PFSK-1 (cell line): Measurements from ENCODE around the gene KCNT2.

Experiments used
- FOXP2 ChIP-seq: optimal IDR thresholded peaks from 2 replicates; pipeline ENCODE3; 2011; ENCODE audit warnings: borderline replicate concordance, control low read depth, inconsistent platforms; ENCODE audit not compliant: insufficient read depth; ENCODE audit errors: extremely low read length, extremely low read depth
- POLR2AphosphoS5 ChIP-seq: IDR thresholded peaks from 2 replicates; pipeline ENCODE4 v1.6.1; 2012; ENCODE audit warnings: low read depth, mild to moderate bottlenecking, control low read depth, low read length, moderate library complexity
- SIN3A ChIP-seq: IDR thresholded peaks from 2 replicates; pipeline ENCODE4 v1.6.1; 2012; ENCODE audit warnings: mild to moderate bottlenecking, low read length, moderate library complexity, borderline replicate concordance; ENCODE audit not compliant: insufficient read depth
- TAF1 ChIP-seq: IDR thresholded peaks from 2 replicates; pipeline ENCODE4 v1.6.1; 2012; ENCODE audit warnings: low read length, control low read depth, borderline replicate concordance; ENCODE audit not compliant: insufficient read depth
- TF ChIP-seq, protein P1 (sequence below), 2 experiments: IDR thresholded peaks; 2 replicates each; pipeline versions ENCODE4 v1.6.1 to v1.8.0; 2011 to 2012; ENCODE audit warnings: low read depth in 2 of 2, low read length in 2 of 2, control low read depth in 1 of 2, inconsistent platforms in 1 of 2, mild to moderate bottlenecking in 1 of 2, moderate library complexity in 1 of 2; ENCODE audit not compliant: insufficient read depth in 1 of 2

KCNT2 gene

GRCh38 chr1:196367838-196368237 lies 240.4 kb downstream of the KCNT2 start:
- TF ChIP-seq FOXP2 (no peak), TAF1 (no peak), SIN3A (no peak), POLR2AphosphoS5 (no peak)
- TF ChIP-seq, protein P1, sequence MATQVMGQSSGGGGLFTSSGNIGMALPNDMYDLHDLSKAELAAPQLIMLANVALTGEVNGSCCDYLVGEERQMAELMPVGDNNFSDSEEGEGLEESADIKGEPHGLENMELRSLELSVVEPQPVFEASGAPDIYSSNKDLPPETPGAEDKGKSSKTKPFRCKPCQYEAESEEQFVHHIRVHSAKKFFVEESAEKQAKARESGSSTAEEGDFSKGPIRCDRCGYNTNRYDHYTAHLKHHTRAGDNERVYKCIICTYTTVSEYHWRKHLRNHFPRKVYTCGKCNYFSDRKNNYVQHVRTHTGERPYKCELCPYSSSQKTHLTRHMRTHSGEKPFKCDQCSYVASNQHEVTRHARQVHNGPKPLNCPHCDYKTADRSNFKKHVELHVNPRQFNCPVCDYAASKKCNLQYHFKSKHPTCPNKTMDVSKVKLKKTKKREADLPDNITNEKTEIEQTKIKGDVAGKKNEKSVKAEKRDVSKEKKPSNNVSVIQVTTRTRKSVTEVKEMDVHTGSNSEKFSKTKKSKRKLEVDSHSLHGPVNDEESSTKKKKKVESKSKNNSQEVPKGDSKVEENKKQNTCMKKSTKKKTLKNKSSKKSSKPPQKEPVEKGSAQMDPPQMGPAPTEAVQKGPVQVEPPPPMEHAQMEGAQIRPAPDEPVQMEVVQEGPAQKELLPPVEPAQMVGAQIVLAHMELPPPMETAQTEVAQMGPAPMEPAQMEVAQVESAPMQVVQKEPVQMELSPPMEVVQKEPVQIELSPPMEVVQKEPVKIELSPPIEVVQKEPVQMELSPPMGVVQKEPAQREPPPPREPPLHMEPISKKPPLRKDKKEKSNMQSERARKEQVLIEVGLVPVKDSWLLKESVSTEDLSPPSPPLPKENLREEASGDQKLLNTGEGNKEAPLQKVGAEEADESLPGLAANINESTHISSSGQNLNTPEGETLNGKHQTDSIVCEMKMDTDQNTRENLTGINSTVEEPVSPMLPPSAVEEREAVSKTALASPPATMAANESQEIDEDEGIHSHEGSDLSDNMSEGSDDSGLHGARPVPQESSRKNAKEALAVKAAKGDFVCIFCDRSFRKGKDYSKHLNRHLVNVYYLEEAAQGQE (IDR thresholded peaks at IDR 0.05; ENCODE audit: insufficient read depth in 1 of 2, low read depth in 2 of 2, low read length in 2 of 2), result no peak

- TF ChIP-seq TAF1 (no peak), FOXP2 (no peak), SIN3A (no peak), POLR2AphosphoS5 (no peak)
- TF ChIP-seq, protein P1 (IDR thresholded peaks at IDR 0.05; ENCODE audit: insufficient read depth in 1 of 2, low read depth in 2 of 2, low read length in 2 of 2), result no peak
These were observed 241.3 kb downstream of the KCNT2 start for GRCh38 chr1:196366817-196367495.

- TF ChIP-seq, protein P1 (IDR thresholded peaks at IDR 0.05; ENCODE audit: insufficient read depth in 1 of 2, low read depth in 2 of 2, low read length in 2 of 2), result peak in 1 of 2 experiments; percentile 62; a peak in 1 of 4 replicates
- TF ChIP-seq TAF1, result peak; percentile 21; the same call in 1 of the 2 replicates
- peak; percentile 76 for TF ChIP-seq FOXP2
- TF ChIP-seq SIN3A, result peak; percentile 44; the same call in 1 of the 2 replicates
- peak; percentile 63; the same call in 1 of the 2 replicates for TF ChIP-seq POLR2AphosphoS5
These were observed 247.0 kb downstream of the KCNT2 start for GRCh38 chr1:196361112-196361714.

DNA sequence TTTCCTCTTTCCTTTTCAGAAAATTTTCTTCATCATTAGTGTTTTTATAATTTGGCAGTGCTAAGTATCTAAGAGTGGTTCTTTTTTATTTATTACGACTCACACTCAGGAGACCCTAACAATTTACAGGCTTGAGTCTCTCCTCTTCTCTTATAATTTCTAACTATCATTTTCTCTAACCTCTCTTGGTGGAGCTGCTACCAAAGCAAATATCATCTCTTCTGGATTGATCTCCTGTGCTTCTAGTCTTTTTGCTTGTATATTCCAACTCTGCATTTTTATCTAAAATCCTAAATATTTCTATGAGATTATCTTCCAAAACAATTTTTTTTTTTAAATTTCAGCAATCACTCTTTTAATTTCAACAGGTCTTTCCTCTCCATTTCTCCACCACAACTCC lies 250.3 kb downstream of the KCNT2 start:
- TF ChIP-seq SIN3A (no peak), TAF1 (no peak), FOXP2 (no peak), POLR2AphosphoS5 (no peak)
- TF ChIP-seq, protein P1 (IDR thresholded peaks at IDR 0.05; ENCODE audit: insufficient read depth in 1 of 2, low read depth in 2 of 2, low read length in 2 of 2), result no peak
